WTC11 (cell line): ENCODE measurements around the gene FOXP1. TPM values are rescaled to one million over a fixed set of nuclear protein-coding genes. Genes with fewer than 3 reads are reported as not detected.

Experiments
- ATAC-seq: fragments of 200-7000 bp; cut with Tn5 transposase; 2 replicates; pipeline ENCODE4 v1.10.0; 2021; ENCODE audit warnings: mild to moderate bottlenecking, moderate library complexity
- CTCF ChIA-PET: fragments of 300-600 bp; sonication (Branson Sonifier 250); formaldehyde crosslinking; loops from one replicate; lab custom pipeline; 2021; ENCODE audit warnings: antibody characterized with exemption; lab: Charles Lee
- POLR2A ChIA-PET: fragments of 350-600 bp; sonication (Branson Sonifier 250); formaldehyde crosslinking; loops from one replicate; lab custom pipeline; 2021; ENCODE audit warnings: antibody characterized with exemption; lab: Charles Lee
- DNase-seq: peaks from one replicate; pipeline ENCODE4 v3.0.0; 2021; ENCODE audit warnings: low spot score
- H3K27ac Mint-ChIP-seq: 2 replicates; pipeline ENCODE4 v1.8.0; 2021; ENCODE audit warnings: mixed read lengths
- H3K27me3 Mint-ChIP-seq: 2 replicates; pipeline ENCODE4 v1.8.0; 2021; ENCODE audit warnings: low read depth, mild to moderate bottlenecking, moderate library complexity, mixed read lengths
- H3K36me3 Mint-ChIP-seq: 2 replicates; pipeline ENCODE4 v1.8.0; 2021; ENCODE audit warnings: mixed read lengths
- H3K4me1 Mint-ChIP-seq: 2 replicates; pipeline ENCODE4 v1.8.0; 2022; ENCODE audit warnings: mixed read lengths
- H3K4me3 Mint-ChIP-seq: 2 replicates; pipeline ENCODE4 v1.8.0; 2021; ENCODE audit warnings: mild to moderate bottlenecking, moderate library complexity, mixed read lengths
- H3K9me3 Mint-ChIP-seq: 2 replicates; pipeline ENCODE4 v1.8.0; 2021; ENCODE audit warnings: mixed read lengths
- CBFB ChIP-seq: sonication (generic); formaldehyde crosslinking; IDR thresholded peaks from 2 replicates; pipeline ENCODE4 v1.8.1; 2022; ENCODE audit warnings: mild to moderate bottlenecking, low read depth, missing genetic modification reagents
- CREB1 ChIP-seq: sonication (generic); formaldehyde crosslinking; IDR thresholded peaks from 2 replicates; pipeline ENCODE4 v1.8.0; 2023; ENCODE audit warnings: mild to moderate bottlenecking, missing genetic modification reagents
- ELF4 ChIP-seq: sonication (generic); formaldehyde crosslinking; IDR thresholded peaks from 2 replicates; pipeline ENCODE4 v1.8.1; 2022; ENCODE audit warnings: low read depth, mild to moderate bottlenecking, moderate library complexity, missing genetic modification reagents
- EMX1 ChIP-seq: fragments of 250-450 bp; sonication (Bioruptor Pico); IDR thresholded peaks from 2 replicates; pipeline ENCODE4 v1.8.0; 2021; ENCODE audit warnings: mild to moderate bottlenecking
- ESRRA ChIP-seq: sonication (generic); formaldehyde crosslinking; IDR thresholded peaks from 2 replicates; pipeline ENCODE4 v1.8.1; 2022; ENCODE audit warnings: mild to moderate bottlenecking, missing genetic modification reagents, borderline replicate concordance
- GABPB1 ChIP-seq: sonication (generic); formaldehyde crosslinking; IDR thresholded peaks from 2 replicates; pipeline ENCODE4 v1.8.1; 2023; ENCODE audit warnings: mild to moderate bottlenecking, missing genetic modification reagents
- GTF2I ChIP-seq: fragments of 250-450 bp; sonication (Bioruptor Pico); conservative IDR thresholded peaks from 2 replicates; pipeline ENCODE4 v1.4.0; 2021; ENCODE audit warnings: mild to moderate bottlenecking
- NFE2L1 ChIP-seq: sonication (generic); formaldehyde crosslinking; IDR thresholded peaks from 2 replicates; pipeline ENCODE4 v1.8.1; 2023; ENCODE audit warnings: missing genetic modification reagents
- NR1H2 ChIP-seq: sonication (generic); formaldehyde crosslinking; IDR thresholded peaks from 2 replicates; pipeline ENCODE4 v1.9.0; 2021; ENCODE audit warnings: mild to moderate bottlenecking, moderate library complexity, missing genetic modification reagents
- SMAD3 ChIP-seq: sonication (generic); formaldehyde crosslinking; IDR thresholded peaks from 2 replicates; pipeline ENCODE4 v1.8.0; 2022; ENCODE audit warnings: missing genetic modification reagents, mild to moderate bottlenecking, borderline replicate concordance
- SMAD4 ChIP-seq: sonication (generic); formaldehyde crosslinking; IDR thresholded peaks from 2 replicates; pipeline ENCODE4 v1.8.0; 2022; ENCODE audit warnings: mild to moderate bottlenecking, missing genetic modification reagents
- ZNF263 ChIP-seq: sonication (generic); formaldehyde crosslinking; IDR thresholded peaks from 2 replicates; pipeline ENCODE4 v1.8.1; 2022; ENCODE audit warnings: low read depth, mild to moderate bottlenecking, moderate library complexity, missing genetic modification reagents
- ZNF416 ChIP-seq: fragments of 250-450 bp; sonication (Bioruptor Pico); IDR thresholded peaks from 2 replicates; pipeline ENCODE4 v1.9.0; 2021; ENCODE audit warnings: mild to moderate bottlenecking, inconsistent platforms
- total RNA-seq: library from RNA; stranded (reverse); gene quantifications from 3 replicates; pipeline ENCODE4 v1.2.3, GENCODE V29; 2021
- TF ChIP-seq, protein P1 (sequence below): sonication (generic); formaldehyde crosslinking; IDR thresholded peaks from 2 replicates; pipeline ENCODE4 v1.8.0; 2023; ENCODE audit warnings: missing genetic modification reagents, mild to moderate bottlenecking, borderline replicate concordance
- TF ChIP-seq, protein P2 (sequence below): sonication (generic); formaldehyde crosslinking; IDR thresholded peaks from 2 replicates; pipeline ENCODE4 v1.8.0; 2022; ENCODE audit warnings: mild to moderate bottlenecking, missing genetic modification reagents
- TF ChIP-seq, protein P3 (sequence below): sonication (generic); formaldehyde crosslinking; IDR thresholded peaks from 2 replicates; pipeline ENCODE4 v1.8.0; 2022; ENCODE audit warnings: mild to moderate bottlenecking, missing genetic modification reagents
- TF ChIP-seq, protein P4 (sequence below): sonication (generic); formaldehyde crosslinking; IDR thresholded peaks from 2 replicates; pipeline ENCODE4 v1.8.0; 2022; ENCODE audit warnings: mild to moderate bottlenecking, missing genetic modification reagents
- TF ChIP-seq, protein P5 (sequence below): sonication (generic); formaldehyde crosslinking; IDR thresholded peaks from 2 replicates; pipeline ENCODE4 v1.8.1; 2023; ENCODE audit warnings: mild to moderate bottlenecking, missing genetic modification reagents, moderate library complexity
- TF ChIP-seq, protein P6 (sequence below): fragments of 250-450 bp; sonication (Bioruptor Pico); IDR thresholded peaks from 2 replicates; pipeline ENCODE4 v1.9.0; 2021; ENCODE audit warnings: mild to moderate bottlenecking, borderline replicate concordance
- TF ChIP-seq, protein P7 (sequence below): sonication (generic); formaldehyde crosslinking; IDR thresholded peaks from 2 replicates; pipeline ENCODE4 v1.8.1; 2022; ENCODE audit warnings: low read depth, mild to moderate bottlenecking, moderate library complexity, missing genetic modification reagents, borderline replicate concordance

FOXP1 gene
- total RNA-seq, 1 experiment from 2014 or later = 25.8 TPM

DNA sequence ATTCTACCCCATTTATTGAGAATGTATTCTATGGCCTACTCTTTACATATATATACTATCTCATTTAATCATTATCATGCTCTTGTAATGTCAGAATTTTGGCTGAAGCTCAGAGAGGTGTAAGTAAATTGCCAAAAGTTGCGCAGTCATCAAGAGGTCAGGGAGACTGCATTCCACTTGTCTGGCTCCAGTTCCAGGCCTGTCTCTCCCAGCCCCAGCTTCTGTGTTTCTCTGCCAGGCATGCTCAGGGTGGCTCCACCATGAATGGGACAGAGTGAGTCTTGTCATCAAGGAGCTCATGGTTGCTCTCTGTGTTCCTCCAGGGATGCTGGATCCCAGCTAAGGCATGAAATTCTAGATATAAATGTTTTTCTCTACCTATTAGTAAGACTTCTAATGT, 635.9 kb downstream of the FOXP1 start:
- TF ChIP-seq SMAD4 (no peak), ZNF416 (no peak), ESRRA (CRISPR knock-in tag) (no peak), NFE2L1 (CRISPR knock-in tag) (no peak)
- TF ChIP-seq, protein P1, sequence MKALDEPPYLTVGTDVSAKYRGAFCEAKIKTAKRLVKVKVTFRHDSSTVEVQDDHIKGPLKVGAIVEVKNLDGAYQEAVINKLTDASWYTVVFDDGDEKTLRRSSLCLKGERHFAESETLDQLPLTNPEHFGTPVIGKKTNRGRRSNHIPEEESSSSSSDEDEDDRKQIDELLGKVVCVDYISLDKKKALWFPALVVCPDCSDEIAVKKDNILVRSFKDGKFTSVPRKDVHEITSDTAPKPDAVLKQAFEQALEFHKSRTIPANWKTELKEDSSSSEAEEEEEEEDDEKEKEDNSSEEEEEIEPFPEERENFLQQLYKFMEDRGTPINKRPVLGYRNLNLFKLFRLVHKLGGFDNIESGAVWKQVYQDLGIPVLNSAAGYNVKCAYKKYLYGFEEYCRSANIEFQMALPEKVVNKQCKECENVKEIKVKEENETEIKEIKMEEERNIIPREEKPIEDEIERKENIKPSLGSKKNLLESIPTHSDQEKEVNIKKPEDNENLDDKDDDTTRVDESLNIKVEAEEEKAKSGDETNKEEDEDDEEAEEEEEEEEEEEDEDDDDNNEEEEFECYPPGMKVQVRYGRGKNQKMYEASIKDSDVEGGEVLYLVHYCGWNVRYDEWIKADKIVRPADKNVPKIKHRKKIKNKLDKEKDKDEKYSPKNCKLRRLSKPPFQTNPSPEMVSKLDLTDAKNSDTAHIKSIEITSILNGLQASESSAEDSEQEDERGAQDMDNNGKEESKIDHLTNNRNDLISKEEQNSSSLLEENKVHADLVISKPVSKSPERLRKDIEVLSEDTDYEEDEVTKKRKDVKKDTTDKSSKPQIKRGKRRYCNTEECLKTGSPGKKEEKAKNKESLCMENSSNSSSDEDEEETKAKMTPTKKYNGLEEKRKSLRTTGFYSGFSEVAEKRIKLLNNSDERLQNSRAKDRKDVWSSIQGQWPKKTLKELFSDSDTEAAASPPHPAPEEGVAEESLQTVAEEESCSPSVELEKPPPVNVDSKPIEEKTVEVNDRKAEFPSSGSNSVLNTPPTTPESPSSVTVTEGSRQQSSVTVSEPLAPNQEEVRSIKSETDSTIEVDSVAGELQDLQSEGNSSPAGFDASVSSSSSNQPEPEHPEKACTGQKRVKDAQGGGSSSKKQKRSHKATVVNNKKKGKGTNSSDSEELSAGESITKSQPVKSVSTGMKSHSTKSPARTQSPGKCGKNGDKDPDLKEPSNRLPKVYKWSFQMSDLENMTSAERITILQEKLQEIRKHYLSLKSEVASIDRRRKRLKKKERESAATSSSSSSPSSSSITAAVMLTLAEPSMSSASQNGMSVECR (CRISPR knock-in tag) = no peak
- TF ChIP-seq, protein P2, sequence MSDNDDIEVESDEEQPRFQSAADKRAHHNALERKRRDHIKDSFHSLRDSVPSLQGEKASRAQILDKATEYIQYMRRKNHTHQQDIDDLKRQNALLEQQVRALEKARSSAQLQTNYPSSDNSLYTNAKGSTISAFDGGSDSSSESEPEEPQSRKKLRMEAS (CRISPR knock-in tag) = no peak
- TF ChIP-seq, protein P3, sequence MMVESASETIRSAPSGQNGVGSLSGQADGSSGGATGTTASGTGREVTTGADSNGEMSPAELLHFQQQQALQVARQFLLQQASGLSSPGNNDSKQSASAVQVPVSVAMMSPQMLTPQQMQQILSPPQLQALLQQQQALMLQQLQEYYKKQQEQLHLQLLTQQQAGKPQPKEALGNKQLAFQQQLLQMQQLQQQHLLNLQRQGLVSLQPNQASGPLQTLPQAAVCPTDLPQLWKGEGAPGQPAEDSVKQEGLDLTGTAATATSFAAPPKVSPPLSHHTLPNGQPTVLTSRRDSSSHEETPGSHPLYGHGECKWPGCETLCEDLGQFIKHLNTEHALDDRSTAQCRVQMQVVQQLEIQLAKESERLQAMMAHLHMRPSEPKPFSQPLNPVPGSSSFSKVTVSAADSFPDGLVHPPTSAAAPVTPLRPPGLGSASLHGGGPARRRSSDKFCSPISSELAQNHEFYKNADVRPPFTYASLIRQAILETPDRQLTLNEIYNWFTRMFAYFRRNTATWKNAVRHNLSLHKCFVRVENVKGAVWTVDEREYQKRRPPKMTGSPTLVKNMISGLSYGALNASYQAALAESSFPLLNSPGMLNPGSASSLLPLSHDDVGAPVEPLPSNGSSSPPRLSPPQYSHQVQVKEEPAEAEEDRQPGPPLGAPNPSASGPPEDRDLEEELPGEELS (CRISPR knock-in tag) = no peak
- ATAC-seq = no peak
- H3K4me3 Mint-ChIP-seq = no peak overlapping the region
- peaks cover 6% of the 10 kb centered on the region for H3K4me1 Mint-ChIP-seq
- no peaks in the 10 kb centered on the region; the same call in 1 of the 2 replicates for H3K27me3 Mint-ChIP-seq
- no peak overlapping the region for H3K27ac Mint-ChIP-seq
- H3K9me3 Mint-ChIP-seq = peaks cover 7% of the 10 kb centered on the region
- ChIA-PET POLR2A (no interaction called here), CTCF (no interaction called here)
- no peaks in the 10 kb centered on the region for H3K36me3 Mint-ChIP-seq
- no peak for DNase-seq

DNA sequence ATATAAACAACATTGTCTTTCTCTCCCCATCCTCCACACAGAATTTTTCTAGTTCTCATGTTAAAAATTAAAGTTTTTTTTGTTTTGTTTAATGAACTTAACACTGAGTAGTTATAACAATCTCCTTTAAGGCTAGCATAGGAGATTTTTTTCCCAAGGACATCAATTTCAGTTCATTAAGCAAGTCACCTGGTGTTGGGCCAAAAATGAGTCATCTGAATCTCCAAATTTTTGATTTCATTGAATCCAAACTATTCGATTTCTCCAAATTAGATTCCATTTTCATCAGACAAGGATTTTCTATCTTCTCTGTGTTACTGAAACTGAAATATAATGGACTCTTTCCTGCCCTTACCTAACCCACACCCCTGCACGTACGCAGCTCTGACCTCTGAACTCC, 639.6 kb downstream of the FOXP1 start:
- peaks cover 11% of the 10 kb centered on the region for H3K9me3 Mint-ChIP-seq

More for the DNA sequence above, 639.6 kb downstream of the FOXP1 start:
- H3K27me3 Mint-ChIP-seq = no peaks in the 10 kb centered on the region; the same call in 1 of the 2 replicates
- TF ChIP-seq NR1H2 (CRISPR knock-in tag) = no peak
- no peak for TF ChIP-seq GABPB1 (CRISPR knock-in tag)
- TF ChIP-seq, protein P4, sequence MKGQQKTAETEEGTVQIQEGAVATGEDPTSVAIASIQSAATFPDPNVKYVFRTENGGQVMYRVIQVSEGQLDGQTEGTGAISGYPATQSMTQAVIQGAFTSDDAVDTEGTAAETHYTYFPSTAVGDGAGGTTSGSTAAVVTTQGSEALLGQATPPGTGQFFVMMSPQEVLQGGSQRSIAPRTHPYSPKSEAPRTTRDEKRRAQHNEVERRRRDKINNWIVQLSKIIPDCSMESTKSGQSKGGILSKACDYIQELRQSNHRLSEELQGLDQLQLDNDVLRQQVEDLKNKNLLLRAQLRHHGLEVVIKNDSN = no peak
- TF ChIP-seq, protein P5, sequence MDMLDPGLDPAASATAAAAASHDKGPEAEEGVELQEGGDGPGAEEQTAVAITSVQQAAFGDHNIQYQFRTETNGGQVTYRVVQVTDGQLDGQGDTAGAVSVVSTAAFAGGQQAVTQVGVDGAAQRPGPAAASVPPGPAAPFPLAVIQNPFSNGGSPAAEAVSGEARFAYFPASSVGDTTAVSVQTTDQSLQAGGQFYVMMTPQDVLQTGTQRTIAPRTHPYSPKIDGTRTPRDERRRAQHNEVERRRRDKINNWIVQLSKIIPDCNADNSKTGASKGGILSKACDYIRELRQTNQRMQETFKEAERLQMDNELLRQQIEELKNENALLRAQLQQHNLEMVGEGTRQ = no peak
- TF ChIP-seq CREB1 = no peak
- no peak for TF ChIP-seq ZNF263 (CRISPR knock-in tag)
- TF ChIP-seq, protein P6, sequence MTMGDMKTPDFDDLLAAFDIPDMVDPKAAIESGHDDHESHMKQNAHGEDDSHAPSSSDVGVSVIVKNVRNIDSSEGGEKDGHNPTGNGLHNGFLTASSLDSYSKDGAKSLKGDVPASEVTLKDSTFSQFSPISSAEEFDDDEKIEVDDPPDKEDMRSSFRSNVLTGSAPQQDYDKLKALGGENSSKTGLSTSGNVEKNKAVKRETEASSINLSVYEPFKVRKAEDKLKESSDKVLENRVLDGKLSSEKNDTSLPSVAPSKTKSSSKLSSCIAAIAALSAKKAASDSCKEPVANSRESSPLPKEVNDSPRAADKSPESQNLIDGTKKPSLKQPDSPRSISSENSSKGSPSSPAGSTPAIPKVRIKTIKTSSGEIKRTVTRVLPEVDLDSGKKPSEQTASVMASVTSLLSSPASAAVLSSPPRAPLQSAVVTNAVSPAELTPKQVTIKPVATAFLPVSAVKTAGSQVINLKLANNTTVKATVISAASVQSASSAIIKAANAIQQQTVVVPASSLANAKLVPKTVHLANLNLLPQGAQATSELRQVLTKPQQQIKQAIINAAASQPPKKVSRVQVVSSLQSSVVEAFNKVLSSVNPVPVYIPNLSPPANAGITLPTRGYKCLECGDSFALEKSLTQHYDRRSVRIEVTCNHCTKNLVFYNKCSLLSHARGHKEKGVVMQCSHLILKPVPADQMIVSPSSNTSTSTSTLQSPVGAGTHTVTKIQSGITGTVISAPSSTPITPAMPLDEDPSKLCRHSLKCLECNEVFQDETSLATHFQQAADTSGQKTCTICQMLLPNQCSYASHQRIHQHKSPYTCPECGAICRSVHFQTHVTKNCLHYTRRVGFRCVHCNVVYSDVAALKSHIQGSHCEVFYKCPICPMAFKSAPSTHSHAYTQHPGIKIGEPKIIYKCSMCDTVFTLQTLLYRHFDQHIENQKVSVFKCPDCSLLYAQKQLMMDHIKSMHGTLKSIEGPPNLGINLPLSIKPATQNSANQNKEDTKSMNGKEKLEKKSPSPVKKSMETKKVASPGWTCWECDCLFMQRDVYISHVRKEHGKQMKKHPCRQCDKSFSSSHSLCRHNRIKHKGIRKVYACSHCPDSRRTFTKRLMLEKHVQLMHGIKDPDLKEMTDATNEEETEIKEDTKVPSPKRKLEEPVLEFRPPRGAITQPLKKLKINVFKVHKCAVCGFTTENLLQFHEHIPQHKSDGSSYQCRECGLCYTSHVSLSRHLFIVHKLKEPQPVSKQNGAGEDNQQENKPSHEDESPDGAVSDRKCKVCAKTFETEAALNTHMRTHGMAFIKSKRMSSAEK (CRISPR knock-in tag) = no peak
- TF ChIP-seq EMX1 (CRISPR knock-in tag) = no peak
- no peak for TF ChIP-seq NFE2L1 (CRISPR knock-in tag)
- TF ChIP-seq SMAD3 (CRISPR knock-in tag) = no peak
- TF ChIP-seq CBFB (CRISPR knock-in tag) = no peak
- TF ChIP-seq, protein P7, sequence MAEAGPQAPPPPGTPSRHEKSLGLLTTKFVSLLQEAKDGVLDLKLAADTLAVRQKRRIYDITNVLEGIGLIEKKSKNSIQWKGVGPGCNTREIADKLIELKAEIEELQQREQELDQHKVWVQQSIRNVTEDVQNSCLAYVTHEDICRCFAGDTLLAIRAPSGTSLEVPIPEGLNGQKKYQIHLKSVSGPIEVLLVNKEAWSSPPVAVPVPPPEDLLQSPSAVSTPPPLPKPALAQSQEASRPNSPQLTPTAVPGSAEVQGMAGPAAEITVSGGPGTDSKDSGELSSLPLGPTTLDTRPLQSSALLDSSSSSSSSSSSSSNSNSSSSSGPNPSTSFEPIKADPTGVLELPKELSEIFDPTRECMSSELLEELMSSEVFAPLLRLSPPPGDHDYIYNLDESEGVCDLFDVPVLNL (CRISPR knock-in tag) = no peak
- no peak for TF ChIP-seq GTF2I
- no peak for TF ChIP-seq ELF4 (CRISPR knock-in tag)
- TF ChIP-seq, all 79 proteins: peak for 0
- CTCF ChIA-PET = no interaction called here
- Mint-ChIP-seq H3K27ac (no peak overlapping the region), H3K4me3 (no peak overlapping the region), H3K4me1 (no peaks in the 10 kb centered on the region), H3K36me3 (0 out of 2 replicates have a peak, but pooled peaks cover 3% of the 10 kb centered on the region)
- ATAC-seq (no peak), DNase-seq (no peak)
- POLR2A ChIA-PET = no interaction called here
